GM18517 (cell line): ENCODE results near the gene NR3C2.
A peak's percentile ranks its signal among the peaks of the same experiment; 100 is the strongest.

Source experiments
- ATAC-seq: cut with Tn5 transposase; IDR thresholded peaks from one replicate; pipeline ENCODE4 v1.9.1; 2021; ENCODE audit warnings: mild to moderate bottlenecking, moderate library complexity; ENCODE audit not compliant: unreplicated experiment

The NR3C2 gene

GRCh38 chr4:148059617-148060180 lies 382.5 kb downstream of the NR3C2 start:
- ATAC-seq = no peak

GRCh38 chr4:148057984-148058859 lies 384.0 kb downstream of the NR3C2 start:
- no peak for ATAC-seq

- ATAC-seq = peak; percentile 43
Measured at GRCh38 chr4:148057516-148057915, 384.7 kb downstream of the NR3C2 start.

GRCh38 chr4:148056879-148057278 lies 385.3 kb downstream of the NR3C2 start:
- peak; percentile 95 for ATAC-seq

- no peak for ATAC-seq
Measured at GRCh38 chr4:148055844-148056243, 386.4 kb downstream of the NR3C2 start.

- no peak for ATAC-seq
Measured at GRCh38 chr4:148054275-148054674, 387.9 kb downstream of the NR3C2 start.

GRCh38 chr4:148053298-148054003 lies 388.8 kb downstream of the NR3C2 start:
- ATAC-seq = no peak

- ATAC-seq = no peak
Measured at GRCh38 chr4:148052448-148052847, 389.8 kb downstream of the NR3C2 start.

- no peak for ATAC-seq
Measured at GRCh38 chr4:148051403-148051802, 390.8 kb downstream of the NR3C2 start.

- ATAC-seq = no peak
Measured at GRCh38 chr4:148048598-148048997, 393.6 kb downstream of the NR3C2 start.

GRCh38 chr4:148044912-148045352 lies 397.3 kb downstream of the NR3C2 start:
- peak; percentile 85 for ATAC-seq

- ATAC-seq = no peak
Measured at GRCh38 chr4:148044089-148044911, 397.9 kb downstream of the NR3C2 start.

- ATAC-seq = no peak
Measured at GRCh38 chr4:148041606-148042329, 400.4 kb downstream of the NR3C2 start.

- no peak for ATAC-seq
Measured at GRCh38 chr4:148034813-148035212, 407.4 kb downstream of the NR3C2 start.

- ATAC-seq = peak; percentile 48
Measured at GRCh38 chr4:148030193-148030873, 411.9 kb downstream of the NR3C2 start.

- no peak for ATAC-seq
Measured at GRCh38 chr4:148029781-148030180, 412.4 kb downstream of the NR3C2 start.
